GM19397 (cell line): ENCODE measurements around the gene DMRTB1.

Source experiments
- ATAC-seq: cut with Tn5 transposase; IDR thresholded peaks from one replicate; pipeline ENCODE4 v1.9.1; 2021; ENCODE audit warnings: mild to moderate bottlenecking, moderate library complexity; ENCODE audit not compliant: unreplicated experiment

The DMRTB1 gene

GRCh38 chr1:53462769-53463501, 3.7 kb downstream of the DMRTB1 start:
- no peak for ATAC-seq

GRCh38 chr1:53463961-53464899, 5.0 kb downstream of the DMRTB1 start:
- ATAC-seq = no peak

GRCh38 chr1:53465023-53465957, 6.1 kb downstream of the DMRTB1 start:
- no peak for ATAC-seq

- ATAC-seq = no peak
Measured at GRCh38 chr1:53467391-53467790, 8.2 kb downstream of the DMRTB1 start.

- ATAC-seq = no peak
Measured at GRCh38 chr1:53468374-53468773, 9.2 kb downstream of the DMRTB1 start.

GRCh38 chr1:53469373-53469772, 10.2 kb downstream of the DMRTB1 start:
- no peak for ATAC-seq

GRCh38 chr1:53470155-53470554, 11.0 kb downstream of the DMRTB1 start:
- no peak for ATAC-seq

- ATAC-seq = no peak
Measured at GRCh38 chr1:53470584-53470983, 11.4 kb downstream of the DMRTB1 start.

- ATAC-seq = no peak
Measured at GRCh38 chr1:53471000-53471399, 11.8 kb downstream of the DMRTB1 start.

- ATAC-seq = no peak
Measured at GRCh38 chr1:53473463-53473862, 14.3 kb downstream of the DMRTB1 start.

GRCh38 chr1:53475664-53476063, 16.5 kb downstream of the DMRTB1 start:
- no peak for ATAC-seq

GRCh38 chr1:53476579-53476978, 17.4 kb downstream of the DMRTB1 start:
- no peak for ATAC-seq

- no peak for ATAC-seq
Measured at GRCh38 chr1:53477651-53478501, 18.7 kb downstream of the DMRTB1 start.

GRCh38 chr1:53478502-53478818, 19.3 kb downstream of the DMRTB1 start:
- no peak for ATAC-seq

GRCh38 chr1:53480678-53481077, 21.5 kb downstream of the DMRTB1 start:
- no peak for ATAC-seq

- no peak for ATAC-seq
Measured at GRCh38 chr1:53481456-53481855, 22.3 kb downstream of the DMRTB1 start.

GRCh38 chr1:53482441-53483153, 23.4 kb downstream of the DMRTB1 start:
- ATAC-seq = no peak

GRCh38 chr1:53483170-53483569, 24.0 kb downstream of the DMRTB1 start:
- ATAC-seq = no peak

- ATAC-seq = no peak
Measured at GRCh38 chr1:53483656-53484055, 24.5 kb downstream of the DMRTB1 start.
